Ureter (tissue), 1 donor: ENCODE results near the gene NFATC1. TPM values are rescaled to one million over a fixed set of nuclear protein-coding genes. Genes with fewer than 3 reads are reported as not detected.
A peak's percentile ranks its signal among the peaks of the same experiment; 100 is the strongest.

Source experiments
- DNase-seq: peaks from one replicate; pipeline ENCODE4 v3.0.0-alpha.2; 2020; ENCODE audit warnings: low spot score
- total RNA-seq: library from RNA; stranded (reverse); gene quantifications from one replicate; pipeline ENCODE4 v1.2.4, GENCODE V29; 2023
- donor health status: DM: yes; HTN: yes; CAD: no.

Gene NFATC1
- total RNA-seq, 1 donor from 2014 or later = 13.8 TPM

GRCh38 chr18:79388043-79388442, 7.7 kb upstream of the NFATC1 start:
- DNase-seq = no peak

GRCh38 chr18:79389689-79390088, 6.0 kb upstream of the NFATC1 start:
- DNase-seq = no peak

- no peak for DNase-seq
Measured at GRCh38 chr18:79392226-79392625, 3.5 kb upstream of the NFATC1 start.

GRCh38 chr18:79393181-79393634, 2.5 kb upstream of the NFATC1 start:
- DNase-seq = no peak

- peak; percentile 91 for DNase-seq
Measured at GRCh38 chr18:79393635-79394533, 1.8 kb upstream of the NFATC1 start.

- DNase-seq = no peak
Measured at GRCh38 chr18:79394534-79395307, 1.0 kb upstream of the NFATC1 start.

GRCh38 chr18:79395308-79395640, 456 bp upstream of the NFATC1 start:
- no peak for DNase-seq

GRCh38 chr18:79396431-79397246, 909 bp downstream of the NFATC1 start:
- no peak for DNase-seq

- DNase-seq = no peak
Measured at GRCh38 chr18:79397247-79397829, 1.6 kb downstream of the NFATC1 start.

GRCh38 chr18:79397830-79398761, 2.4 kb downstream of the NFATC1 start:
- no peak for DNase-seq

- DNase-seq = no peak
Measured at GRCh38 chr18:79399275-79400081, 3.7 kb downstream of the NFATC1 start.

- no peak for DNase-seq
Measured at GRCh38 chr18:79400091-79400590, 4.4 kb downstream of the NFATC1 start.

- DNase-seq = no peak
Measured at GRCh38 chr18:79400591-79401381, 5.1 kb downstream of the NFATC1 start.

GRCh38 chr18:79401494-79402208, 5.9 kb downstream of the NFATC1 start:
- DNase-seq = no peak

GRCh38 chr18:79402209-79402576, 6.5 kb downstream of the NFATC1 start:
- DNase-seq = no peak

GRCh38 chr18:79402977-79403722, 7.4 kb downstream of the NFATC1 start:
- DNase-seq = no peak
